ENCODE results near the gene NFASC. TPM values are rescaled to one million over a fixed set of nuclear protein-coding genes. Genes with fewer than 3 reads are reported as not detected.

NFASC gene
- total and polyA plus RNA-seq, 7 experiments from 2014 or later = 0.31 TPM; not detected in 6

DNA sequence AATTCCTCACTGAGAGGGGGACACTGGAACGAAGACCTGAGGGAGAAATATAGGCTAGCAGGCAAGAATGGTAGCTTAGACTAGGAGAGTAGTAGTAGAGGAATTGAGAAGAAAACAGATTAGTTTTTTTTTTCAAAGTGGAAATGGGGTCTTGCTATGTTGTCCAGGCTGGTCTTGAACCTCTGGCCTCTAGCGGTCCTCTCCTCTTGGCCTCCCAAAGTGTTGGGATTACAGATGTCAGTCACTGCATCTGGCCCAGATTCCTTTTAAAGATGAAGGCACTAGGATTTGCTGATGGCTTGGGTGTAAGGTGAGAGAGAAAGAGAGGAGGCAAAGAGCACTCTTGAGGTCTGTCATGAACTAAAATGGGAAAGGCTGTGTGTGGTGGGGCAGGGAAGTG, 30.1 kb downstream of the NFASC start:
- Histone ChIP-seq H3K9me3 (ENCODE audit: control insufficient read depth in 2 of 3, low read length in 3 of 3) (no peaks in the 10 kb centered on the region), H3K4me3 (ENCODE audit: low read length) (no peak overlapping the region), H3K4me1 (ENCODE audit: control insufficient read depth in 2 of 2, insufficient read depth in 2 of 2, low read length in 2 of 2) (no peaks in the 10 kb centered on the region), H3K27ac (ENCODE audit: low read depth, low read length) (no peak overlapping the region), H3K27me3 (ENCODE audit: control insufficient read depth in 2 of 2, insufficient read depth in 2 of 2, low read length in 2 of 2) (peaks cover 0 to 6% of the 10 kb centered on the region in 2 donors), H3K36me3 (ENCODE audit: control insufficient read depth in 2 of 3, insufficient read depth in 3 of 3, low read length in 3 of 3) (no peaks in the 10 kb centered on the region)
- Mint-ChIP-seq H3K27me3 (peaks cover 41 to 48% (median 41%) of the 10 kb centered on the region in 5 donors), H3K9me3 (peaks cover 0 to 1% (median 0%) of the 10 kb centered on the region in 11 donors), H3K4me3 (no peak overlapping the region), H3K27ac (no peak overlapping the region), H3K4me1 (no peaks in the 10 kb centered on the region), H3K36me3 (no peaks in the 10 kb centered on the region)
- ATAC-seq (no peak), DNase-seq (no peak)
- ChIA-PET CTCF (no interaction called here), POLR2A (no interaction called here)
- intact Hi-C loops (cut with micrococcal nuclease) = no loop called here

DNA sequence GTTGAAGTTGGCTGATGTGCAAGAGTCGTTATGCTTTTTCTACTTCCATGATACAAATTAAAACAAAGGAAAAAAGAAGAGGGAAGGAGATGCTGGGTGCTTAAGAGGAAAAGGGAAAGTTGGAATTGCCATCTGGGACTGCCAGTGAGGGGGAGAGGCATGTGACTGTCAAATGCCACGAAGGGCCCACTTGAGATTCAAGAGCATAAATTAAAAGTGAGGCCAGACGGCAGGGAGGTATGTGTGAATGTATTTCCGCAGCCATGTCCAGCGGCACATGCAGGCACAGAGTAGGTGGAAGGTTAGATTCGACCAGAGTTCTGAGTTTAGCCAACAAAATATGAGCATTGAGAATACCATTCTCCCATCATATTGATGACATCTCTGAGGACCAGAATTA, 32.0 kb downstream of the NFASC start:
- no peak overlapping the region for H3K4me3 Mint-ChIP-seq
- no peaks in the 10 kb centered on the region for H3K36me3 ChIP-seq (ENCODE audit: control insufficient read depth in 2 of 3, insufficient read depth in 3 of 3, low read length in 3 of 3)
- H3K27me3 Mint-ChIP-seq = peaks cover 31 to 49% (median 39%) of the 10 kb centered on the region in 5 donors
- no peak for DNase-seq
- ChIA-PET POLR2A (no interaction called here), CTCF (no interaction called here)
- H3K9me3 ChIP-seq (ENCODE audit: control insufficient read depth in 2 of 3, low read length in 3 of 3) = no peaks in the 10 kb centered on the region
- H3K27ac Mint-ChIP-seq = no peak overlapping the region
- no peaks in the 10 kb centered on the region for H3K4me1 Mint-ChIP-seq
- no peaks in the 10 kb centered on the region for H3K36me3 Mint-ChIP-seq
- no peak for ATAC-seq
- peaks cover 0 to 6% of the 10 kb centered on the region in 2 donors for H3K27me3 ChIP-seq (ENCODE audit: control insufficient read depth in 2 of 2, insufficient read depth in 2 of 2, low read length in 2 of 2)
- intact Hi-C loops (cut with micrococcal nuclease) = no loop called here
- H3K27ac ChIP-seq (ENCODE audit: low read depth, low read length) = no peak overlapping the region
- peaks cover 0 to 1% (median 0%) of the 10 kb centered on the region in 11 donors for H3K9me3 Mint-ChIP-seq
- no peak overlapping the region for H3K4me3 ChIP-seq (ENCODE audit: low read length)
- H3K4me1 ChIP-seq (ENCODE audit: control insufficient read depth in 2 of 2, insufficient read depth in 2 of 2, low read length in 2 of 2) = no peaks in the 10 kb centered on the region

DNA sequence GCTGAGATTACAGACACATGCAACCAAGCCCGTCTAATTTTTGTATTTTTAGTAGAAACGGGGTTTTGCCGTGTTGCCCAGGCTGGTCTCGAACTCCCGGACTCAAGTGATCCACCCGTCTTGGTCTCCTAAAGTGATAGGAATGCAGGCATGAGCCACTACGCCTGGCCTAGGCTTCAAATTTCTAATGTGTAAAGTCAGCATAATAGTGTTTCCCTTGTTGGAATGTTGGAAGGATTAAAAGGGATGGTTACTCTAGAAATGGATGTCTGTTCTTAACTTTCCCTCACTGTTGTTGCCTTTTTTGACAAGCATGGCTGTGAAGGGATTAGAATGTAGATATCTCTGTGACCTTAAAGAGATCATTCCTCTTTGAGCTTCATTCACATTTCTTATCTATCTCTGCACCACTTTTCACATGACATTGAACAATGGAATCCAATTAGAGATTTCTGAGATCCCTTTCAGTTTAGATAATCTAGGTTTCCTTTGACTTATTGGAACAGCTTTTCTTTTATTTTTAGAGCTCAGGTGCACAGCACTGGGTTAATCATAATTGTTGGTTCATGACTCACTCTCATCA, 33.7 kb downstream of the NFASC start:
- DNase-seq (no peak), ATAC-seq (no peak)
- ChIA-PET CTCF (no interaction called here), POLR2A (no interaction called here)
- Mint-ChIP-seq H3K9me3 (peaks cover 0 to 1% (median 0%) of the 10 kb centered on the region in 11 donors), H3K4me3 (no peak overlapping the region), H3K36me3 (no peaks in the 10 kb centered on the region), H3K27ac (no peak overlapping the region), H3K27me3 (peaks cover 23 to 42% (median 37%) of the 10 kb centered on the region in 5 donors), H3K4me1 (no peaks in the 10 kb centered on the region)
- Histone ChIP-seq H3K9me3 (ENCODE audit: control insufficient read depth in 2 of 3, low read length in 3 of 3) (no peaks in the 10 kb centered on the region), H3K27me3 (ENCODE audit: control insufficient read depth in 2 of 2, insufficient read depth in 2 of 2, low read length in 2 of 2) (no peaks in the 10 kb centered on the region), H3K27ac (ENCODE audit: low read depth, low read length) (no peak overlapping the region), H3K4me3 (ENCODE audit: low read length) (no peak overlapping the region), H3K4me1 (ENCODE audit: control insufficient read depth in 2 of 2, insufficient read depth in 2 of 2, low read length in 2 of 2) (no peaks in the 10 kb centered on the region), H3K36me3 (ENCODE audit: control insufficient read depth in 2 of 3, insufficient read depth in 3 of 3, low read length in 3 of 3) (no peaks in the 10 kb centered on the region)
- intact Hi-C loops (cut with micrococcal nuclease) = no loop called here

DNA sequence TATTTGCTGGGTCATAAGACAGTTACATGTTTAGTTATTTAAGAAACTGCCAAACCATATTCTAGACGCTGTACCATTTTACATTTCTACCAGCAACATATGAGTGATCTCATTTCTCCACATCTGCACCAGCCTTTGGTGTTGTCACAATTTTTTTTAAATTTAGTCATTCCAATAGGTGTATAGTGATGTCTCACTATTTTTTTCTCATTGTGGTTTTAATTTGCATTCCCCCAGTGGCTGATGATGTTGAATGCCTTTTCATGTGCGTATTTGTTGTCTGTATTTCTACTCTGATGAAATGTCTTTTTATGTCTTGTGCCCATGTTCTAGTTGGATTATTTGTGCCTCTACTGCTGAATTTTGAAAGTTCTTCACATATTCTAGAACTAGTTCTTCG, 38.4 kb downstream of the NFASC start:
- no peaks in the 10 kb centered on the region for H3K36me3 Mint-ChIP-seq
- H3K4me1 Mint-ChIP-seq = no peaks in the 10 kb centered on the region
- Histone ChIP-seq H3K4me1 (ENCODE audit: control insufficient read depth in 2 of 2, insufficient read depth in 2 of 2, low read length in 2 of 2) (no peaks in the 10 kb centered on the region), H3K27me3 (ENCODE audit: control insufficient read depth in 2 of 2, insufficient read depth in 2 of 2, low read length in 2 of 2) (no peaks in the 10 kb centered on the region), H3K4me3 (ENCODE audit: low read length) (no peak overlapping the region), H3K9me3 (ENCODE audit: control insufficient read depth in 2 of 3, low read length in 3 of 3) (no peaks in the 10 kb centered on the region), H3K27ac (ENCODE audit: low read depth, low read length) (no peak overlapping the region), H3K36me3 (ENCODE audit: control insufficient read depth in 2 of 3, insufficient read depth in 3 of 3, low read length in 3 of 3) (no peaks in the 10 kb centered on the region)
- H3K4me3 Mint-ChIP-seq = no peak overlapping the region
- peaks cover 14 to 37% (median 16%) of the 10 kb centered on the region in 5 donors for H3K27me3 Mint-ChIP-seq
- DNase-seq (no peak), ATAC-seq (no peak)
- CTCF ChIA-PET = no interaction called here
- no peak overlapping the region for H3K27ac Mint-ChIP-seq
- intact Hi-C loops (cut with micrococcal nuclease) = no loop called here
- POLR2A ChIA-PET = no interaction called here
- peaks cover 0 to 6% (median under 1%) of the 10 kb centered on the region in 11 donors for H3K9me3 Mint-ChIP-seq

DNA sequence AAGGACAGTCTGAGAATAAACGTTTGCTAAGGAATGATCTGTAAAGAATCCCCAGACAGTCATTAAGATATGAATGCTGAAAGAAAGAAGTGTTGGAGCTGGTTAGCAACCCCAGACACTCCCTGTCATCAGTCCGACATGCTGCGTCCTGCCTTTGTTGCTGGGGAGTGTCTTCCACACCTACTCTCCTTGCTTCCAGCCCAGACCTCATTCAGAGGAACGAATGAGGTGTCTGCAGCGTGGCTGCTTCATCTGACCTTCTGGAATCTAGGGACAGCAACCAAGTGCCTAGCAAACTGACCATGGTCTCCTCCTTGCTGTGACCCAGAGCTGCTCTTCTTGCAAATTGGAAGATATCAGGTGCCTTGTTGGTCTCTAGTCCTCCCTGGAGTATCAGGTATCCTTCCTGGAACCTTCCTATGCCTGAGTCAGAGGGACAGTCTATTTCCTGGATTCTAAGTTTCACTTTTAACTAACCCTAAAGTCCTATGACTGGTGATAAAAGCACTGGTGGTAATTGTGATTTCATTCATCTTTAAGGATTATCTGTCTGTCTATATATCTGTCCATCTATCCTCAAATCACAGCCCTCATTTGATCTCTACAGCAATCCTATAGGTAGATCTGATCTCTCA, 45.3 kb downstream of the NFASC start:
- no peaks in the 10 kb centered on the region for H3K27me3 ChIP-seq (ENCODE audit: control insufficient read depth in 2 of 2, insufficient read depth in 2 of 2, low read length in 2 of 2)
- ChIA-PET POLR2A (no interaction called here), CTCF (no interaction called here)
- DNase-seq = no peak
- Mint-ChIP-seq H3K27me3 (peaks cover 4 to 20% (median 10%) of the 10 kb centered on the region in 5 donors), H3K9me3 (peaks cover 0 to 9% (median 3%) of the 10 kb centered on the region in 11 donors), H3K4me3 (no peak overlapping the region), H3K27ac (no peak overlapping the region), H3K36me3 (peaks cover 0 to 4% (median 0%) of the 10 kb centered on the region in 5 donors), H3K4me1 (no peaks in the 10 kb centered on the region)
- ATAC-seq = no peak
- H3K4me3 ChIP-seq (ENCODE audit: low read length) = no peak overlapping the region
- H3K9me3 ChIP-seq (ENCODE audit: control insufficient read depth in 2 of 3, low read length in 3 of 3) = no peaks in the 10 kb centered on the region
- H3K36me3 ChIP-seq (ENCODE audit: control insufficient read depth in 2 of 3, insufficient read depth in 3 of 3, low read length in 3 of 3) = no peaks in the 10 kb centered on the region
- no peak overlapping the region for H3K27ac ChIP-seq (ENCODE audit: low read depth, low read length)
- intact Hi-C loops (cut with micrococcal nuclease) = no loop called here
- H3K4me1 ChIP-seq (ENCODE audit: control insufficient read depth in 2 of 2, insufficient read depth in 2 of 2, low read length in 2 of 2) = no peaks in the 10 kb centered on the region

DNA sequence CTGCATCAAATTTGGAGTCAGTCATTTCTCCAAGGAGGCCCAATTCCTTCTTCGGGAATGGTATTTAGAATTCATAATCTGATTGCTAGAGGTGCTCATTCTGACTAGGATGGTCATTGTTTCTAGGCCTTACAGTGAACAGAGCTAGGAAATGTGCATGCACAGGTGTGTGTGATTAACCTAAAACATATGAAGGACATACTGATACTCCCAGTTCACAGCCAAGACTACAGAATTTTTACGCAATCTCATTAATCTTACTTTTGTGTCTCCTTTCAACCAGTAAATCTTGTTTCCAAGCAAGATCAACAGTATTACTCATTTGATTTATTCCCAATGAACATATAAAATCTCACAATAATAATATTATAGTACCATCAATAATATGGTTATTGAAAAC, 47.1 kb downstream of the NFASC start:
- no peak for ATAC-seq
- H3K4me1 ChIP-seq (ENCODE audit: control insufficient read depth in 2 of 2, insufficient read depth in 2 of 2, low read length in 2 of 2) = no peaks in the 10 kb centered on the region
- POLR2A ChIA-PET = no interaction called here
- H3K36me3 ChIP-seq (ENCODE audit: control insufficient read depth in 2 of 3, insufficient read depth in 3 of 3, low read length in 3 of 3) = no peaks in the 10 kb centered on the region
- Mint-ChIP-seq H3K4me1 (no peaks in the 10 kb centered on the region), H3K27ac (no peak overlapping the region), H3K27me3 (peaks cover 0 to 14% (median 10%) of the 10 kb centered on the region in 5 donors), H3K4me3 (no peak overlapping the region), H3K9me3 (peaks cover 0 to 9% (median 3%) of the 10 kb centered on the region in 11 donors), H3K36me3 (peaks cover 0 to 4% (median 0%) of the 10 kb centered on the region in 5 donors)
- H3K27ac ChIP-seq (ENCODE audit: low read depth, low read length) = no peak overlapping the region
- H3K27me3 ChIP-seq (ENCODE audit: control insufficient read depth in 2 of 2, insufficient read depth in 2 of 2, low read length in 2 of 2) = no peaks in the 10 kb centered on the region
- no peak for DNase-seq
- no peak overlapping the region for H3K4me3 ChIP-seq (ENCODE audit: low read length)
- intact Hi-C loops (cut with micrococcal nuclease) = no loop called here
- CTCF ChIA-PET = no interaction called here
- H3K9me3 ChIP-seq (ENCODE audit: control insufficient read depth in 2 of 3, low read length in 3 of 3) = no peaks in the 10 kb centered on the region

DNA sequence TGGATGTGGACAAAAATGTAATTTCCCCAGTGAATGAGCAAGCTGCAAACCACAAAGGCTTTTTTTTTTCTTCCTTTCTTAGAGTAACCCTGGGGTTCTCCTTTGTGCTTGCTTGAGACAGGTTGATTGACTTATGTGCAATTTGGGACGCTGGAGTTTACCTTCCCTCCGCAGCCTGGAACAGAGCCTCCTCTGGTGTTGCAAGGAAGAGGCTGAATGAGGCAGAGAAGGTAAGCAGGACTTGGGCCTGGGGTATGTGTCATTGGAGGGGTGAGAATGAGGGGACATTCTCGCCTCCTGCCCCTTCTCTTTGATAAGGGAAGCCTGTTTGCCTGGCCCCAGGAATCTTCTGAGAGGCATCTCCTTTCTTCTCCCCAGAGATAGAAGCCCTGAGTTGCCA, 49.8 kb downstream of the NFASC start:
- ATAC-seq (no peak), DNase-seq (no peak)
- ChIA-PET POLR2A (no interaction called here), CTCF (no interaction called here)
- no peaks in the 10 kb centered on the region for H3K9me3 ChIP-seq (ENCODE audit: control insufficient read depth in 2 of 3, low read length in 3 of 3)
- intact Hi-C loops (cut with micrococcal nuclease) = no loop called here
- H3K4me3 ChIP-seq (ENCODE audit: low read length) = no peak overlapping the region
- Mint-ChIP-seq H3K4me1 (peaks cover 0 to 3% (median 0%) of the 10 kb centered on the region in 7 donors), H3K27ac (no peak overlapping the region), H3K4me3 (no peak overlapping the region), H3K27me3 (peaks cover 0 to 23% (median 5%) of the 10 kb centered on the region in 5 donors), H3K9me3 (no peaks in the 10 kb centered on the region), H3K36me3 (no peaks in the 10 kb centered on the region)
- no peaks in the 10 kb centered on the region for H3K27me3 ChIP-seq (ENCODE audit: control insufficient read depth in 2 of 2, insufficient read depth in 2 of 2, low read length in 2 of 2)
- no peak overlapping the region for H3K27ac ChIP-seq (ENCODE audit: low read depth, low read length)
- no peaks in the 10 kb centered on the region for H3K4me1 ChIP-seq (ENCODE audit: control insufficient read depth in 2 of 2, insufficient read depth in 2 of 2, low read length in 2 of 2)
- no peaks in the 10 kb centered on the region for H3K36me3 ChIP-seq (ENCODE audit: control insufficient read depth in 2 of 3, insufficient read depth in 3 of 3, low read length in 3 of 3)
